HCT116 (cell line): ENCODE data around the gene GPC5. TPM values are rescaled to one million over a fixed set of nuclear protein-coding genes. Genes with fewer than 3 reads are reported as not detected.

Experiments used
- ATAC-seq: fragments of 200-7000 bp; cut with Tn5 transposase; 2 replicates; pipeline ENCODE4 v1.9.1; 2020; ENCODE audit warnings: mild to moderate bottlenecking, moderate library complexity
- BruUV-seq: library from RNA; stranded (reverse); fragments of 400-500 nt; replicated peaks from 2 replicates; lab custom pipeline; 2021; lab: Mats Ljungman, UMichigan
- CTCF ChIA-PET: fragments of 300-600 bp; sonication (Branson Sonifier 250); formaldehyde crosslinking; loops from one replicate; lab custom pipeline; 2021; ENCODE audit warnings: antibody characterized with exemption; lab: Charles Lee
- POLR2A ChIA-PET: fragments of 300-600, 350-600 bp; sonication (Branson Sonifier 250); formaldehyde crosslinking; loops from one replicate; lab custom pipeline; 2021; ENCODE audit warnings: antibody characterized with exemption; lab: Charles Lee
- RAD21 ChIA-PET, 2 experiments: fragments of 300-600 bp; sonication (Branson Sonifier 250); formaldehyde crosslinking; loops; one replicate each; lab custom pipeline; 2023; ENCODE audit warnings: low total read pairs in 2 of 2; ENCODE audit not compliant: uncharacterized antibody in 2 of 2, unreplicated experiment in 2 of 2, low non-redundant PET in 1 of 2; lab: Charles Lee
- DNase-seq: peaks from one replicate; pipeline ENCODE4 v3.0.0-alpha.2; 2010; ENCODE audit warnings: low read depth, low spot score
- H2AFZ ChIP-seq: fragments of 200-600 bp; shearing (Covaris generic), sonication (generic); 2 replicates; pipeline ENCODE4 v1.6.1; 2017; ENCODE audit warnings: low read depth, mixed run types, mixed read lengths, antibody characterized with exemption, low read length; ENCODE audit not compliant: poor library complexity, severe bottlenecking
- H3K27ac ChIP-seq: 2 replicates; pipeline ENCODE4 v1.5.1; 2012; ENCODE audit warnings: low read depth, low read length
- H3K27me3 ChIP-seq: fragments of 200-600 bp; sonication (generic); 2 replicates; pipeline ENCODE4 v1.6.1; 2016; ENCODE audit warnings: mixed run types, low read length, mixed read lengths; ENCODE audit not compliant: insufficient read depth
- H3K36me3 ChIP-seq, 2 experiments: fragments of 200-500 bp in 1 of 2; fragments of 200-600 bp in 1 of 2; sonication (Bioruptor generic) in 1 of 2; sonication (generic) in 1 of 2; 2 replicates each; pipeline versions ENCODE4 v1.5.1 to v1.6.1; 2014 to 2016; ENCODE audit warnings: low read length in 2 of 2, inconsistent platforms in 1 of 2, mixed read lengths in 1 of 2, mixed run types in 1 of 2; ENCODE audit not compliant: insufficient read depth in 2 of 2, control insufficient read depth in 1 of 2
- H3K4me1 ChIP-seq, 2 experiments: fragments of 200-600 bp in 1 of 2; sonication (generic) in 1 of 2; 2 replicates each; pipeline versions ENCODE4 v1.5.1 to v1.6.1; 2012 to 2017; ENCODE audit warnings: low read length in 2 of 2, inconsistent platforms in 1 of 2, mild to moderate bottlenecking in 1 of 2, mixed read lengths in 1 of 2, mixed run types in 1 of 2, moderate library complexity in 1 of 2; ENCODE audit not compliant: insufficient read depth in 2 of 2, control insufficient read depth in 1 of 2
- H3K4me2 ChIP-seq: fragments of 200-600 bp; sonication (generic); 2 replicates; pipeline ENCODE4 v1.6.1; 2017; ENCODE audit warnings: mixed run types, low read length, mixed read lengths
- H3K4me3 ChIP-seq, 2 experiments: fragments of 200-600 bp in 1 of 2; sonication (generic) in 1 of 2; replicated peaks in 1 of 2; 2 replicates each; pipeline ENCODE4 v1.5.1; 2011 to 2016; ENCODE audit warnings: low read length in 2 of 2, control low read depth in 1 of 2, low read depth in 1 of 2, mild to moderate bottlenecking in 1 of 2, mixed read lengths in 1 of 2, mixed run types in 1 of 2
- H3K79me2 ChIP-seq: fragments of 200-600 bp; sonication (generic); 2 replicates; pipeline ENCODE4 v1.6.1; 2017; ENCODE audit warnings: mild to moderate bottlenecking, mixed run types, low read length, moderate library complexity, mixed read lengths; ENCODE audit not compliant: insufficient read depth
- H3K9ac ChIP-seq: fragments of 200-600 bp; sonication (generic); 2 replicates; pipeline ENCODE4 v1.6.1; 2016; ENCODE audit warnings: low read length, mixed read lengths
- H3K9me2 ChIP-seq: fragments of 200-600 bp; sonication (generic), shearing (Covaris generic); 2 replicates; pipeline ENCODE4 v1.6.1; 2017; ENCODE audit warnings: mixed run types, mild to moderate bottlenecking, moderate library complexity; ENCODE audit not compliant: insufficient read depth
- H3K9me3 ChIP-seq, 2 experiments: fragments of 200-500 bp in 1 of 2; fragments of 200-600 bp in 1 of 2; sonication (Bioruptor generic) in 1 of 2; sonication (generic) in 1 of 2; 2 replicates each; pipeline ENCODE4 v1.6.1; 2014 to 2017; ENCODE audit warnings: low read length in 2 of 2, mixed read lengths in 2 of 2, inconsistent platforms in 1 of 2, low read depth in 1 of 2, mild to moderate bottlenecking in 1 of 2, mixed run types in 1 of 2, moderate library complexity in 1 of 2; ENCODE audit not compliant: control insufficient read depth in 1 of 2, insufficient read depth in 1 of 2
- H4K20me1 ChIP-seq: fragments of 200-600 bp; sonication (generic), shearing (Covaris generic); 2 replicates; pipeline ENCODE4 v1.6.1; 2017; ENCODE audit warnings: mixed run types, mild to moderate bottlenecking, moderate library complexity; ENCODE audit not compliant: insufficient read depth
- CBX3 ChIP-seq: IDR thresholded peaks from 2 replicates; pipeline ENCODE4 v1.6.1; 2012; ENCODE audit warnings: low read depth
- EGR1 ChIP-seq: IDR thresholded peaks from 2 replicates; pipeline ENCODE4 v1.6.1; 2012; ENCODE audit warnings: low read depth
- ELF1 ChIP-seq: IDR thresholded peaks from 2 replicates; pipeline ENCODE4 v1.6.1; 2012; ENCODE audit warnings: low read depth, borderline replicate concordance
- EZH2 ChIP-seq: fragments of 200-600 bp; sonication (generic); IDR thresholded peaks from 2 replicates; pipeline ENCODE4 v1.6.1; 2017; ENCODE audit warnings: antibody characterized with exemption, mixed run types
- EZH2phosphoT487 ChIP-seq: fragments of 200-600 bp; IDR thresholded peaks from 2 replicates; pipeline ENCODE4 v1.6.1; 2018; ENCODE audit warnings: antibody characterized with exemption, borderline replicate concordance
- JUND ChIP-seq: IDR thresholded peaks from 2 replicates; pipeline ENCODE4 v1.6.1; 2012
- MAX ChIP-seq: IDR thresholded peaks from 2 replicates; pipeline ENCODE4 v1.6.1; 2012
- POLR2A ChIP-seq: IDR thresholded peaks from 2 replicates; pipeline ENCODE4 v1.7.0; 2011; ENCODE audit warnings: borderline replicate concordance; ENCODE audit not compliant: insufficient read depth, insufficient read length; ENCODE audit errors: extremely low read depth
- POLR2AphosphoS5 ChIP-seq: IDR thresholded peaks from 2 replicates; pipeline ENCODE4 v1.6.1; 2011; ENCODE audit warnings: mild to moderate bottlenecking, low read depth, low read length, moderate library complexity
- RAD21 ChIP-seq: IDR thresholded peaks from 2 replicates; pipeline ENCODE4 v1.6.1; 2012; ENCODE audit warnings: low read depth, mild to moderate bottlenecking
- SP1 ChIP-seq: IDR thresholded peaks from 2 replicates; pipeline ENCODE4 v1.6.1; 2012; ENCODE audit warnings: low read depth
- SRF ChIP-seq: IDR thresholded peaks from 2 replicates; pipeline ENCODE4 v1.6.1; 2012; ENCODE audit warnings: low read depth
- TCF7L2 ChIP-seq: IDR thresholded peaks from 2 replicates; pipeline ENCODE4 v1.7.0; 2011; ENCODE audit warnings: borderline replicate concordance, inconsistent platforms; ENCODE audit not compliant: insufficient read depth, insufficient read length; ENCODE audit errors: extremely low read depth
- ZBTB33 ChIP-seq: IDR thresholded peaks from 2 replicates; pipeline ENCODE4 v1.6.1; 2011; ENCODE audit warnings: mild to moderate bottlenecking, low read length, moderate library complexity; ENCODE audit not compliant: insufficient replicate concordance; ENCODE audit errors: extremely low read depth
- ZNF274 ChIP-seq: fragments of 200-500 bp; sonication (Bioruptor generic); IDR thresholded peaks from 2 replicates; pipeline ENCODE4 v1.6.1; 2014; ENCODE audit warnings: mild to moderate bottlenecking, low read depth, low read length, inconsistent platforms
- intact Hi-C: fragments of 100-400 bp; cut with micrococcal nuclease; formaldehyde crosslinking; loops from 2 replicates; pipeline ENCODE4 v1.10.0; 2022
- total RNA-seq: library from RNA; stranded (reverse); gene quantifications from one replicate; pipeline ENCODE4 v1.2.1, GENCODE V29; 2021; ENCODE audit not compliant: unreplicated experiment
- TF ChIP-seq, protein P1 (sequence below): IDR thresholded peaks from 2 replicates; pipeline ENCODE4 v1.6.1; 2012
- TF ChIP-seq, protein P2 (sequence below): IDR thresholded peaks from 2 replicates; pipeline ENCODE4 v1.6.1; 2012; ENCODE audit warnings: low read depth

Gene GPC5
- total RNA-seq, 1 experiment from 2014 or later = not detected

- Histone ChIP-seq H3K27me3 (no peaks in the 10 kb centered on the region), H3K9me3 (peaks cover 3 to 21% of the 10 kb centered on the region in 2 experiments; a peak in 3 of 4 replicates), H3K4me3 (no peak overlapping the region), H3K36me3 (no peaks in the 10 kb centered on the region), H3K4me1 (no peaks in the 10 kb centered on the region), H2AFZ (no peak overlapping the region), H3K4me2 (no peak overlapping the region), H3K27ac (no peak overlapping the region), H3K9ac (no peak overlapping the region), H3K79me2 (no peaks in the 10 kb centered on the region), H4K20me1 (no peaks in the 10 kb centered on the region), H3K9me2 (no peaks in the 10 kb centered on the region)
- ChIA-PET RAD21 (no interaction called here), CTCF (no interaction called here), POLR2A (no interaction called here)
- BruUV-seq = no TSS peak
- no peak for DNase-seq
- intact Hi-C loops = no loop called here
- no peak for ATAC-seq
- TF ChIP-seq SRF = no peak
- TF ChIP-seq, protein P1, sequence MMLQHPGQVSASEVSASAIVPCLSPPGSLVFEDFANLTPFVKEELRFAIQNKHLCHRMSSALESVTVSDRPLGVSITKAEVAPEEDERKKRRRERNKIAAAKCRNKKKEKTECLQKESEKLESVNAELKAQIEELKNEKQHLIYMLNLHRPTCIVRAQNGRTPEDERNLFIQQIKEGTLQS = no peak
- no peak for TF ChIP-seq CBX3
- no peak for TF ChIP-seq SP1
- TF ChIP-seq POLR2AphosphoS5 = no peak
- no peak for TF ChIP-seq EZH2
- no peak for TF ChIP-seq ZNF274
- TF ChIP-seq RAD21 = no peak
- no peak for TF ChIP-seq TCF7L2
- no peak for TF ChIP-seq ZBTB33
- TF ChIP-seq POLR2A = no peak
- TF ChIP-seq, protein P2, sequence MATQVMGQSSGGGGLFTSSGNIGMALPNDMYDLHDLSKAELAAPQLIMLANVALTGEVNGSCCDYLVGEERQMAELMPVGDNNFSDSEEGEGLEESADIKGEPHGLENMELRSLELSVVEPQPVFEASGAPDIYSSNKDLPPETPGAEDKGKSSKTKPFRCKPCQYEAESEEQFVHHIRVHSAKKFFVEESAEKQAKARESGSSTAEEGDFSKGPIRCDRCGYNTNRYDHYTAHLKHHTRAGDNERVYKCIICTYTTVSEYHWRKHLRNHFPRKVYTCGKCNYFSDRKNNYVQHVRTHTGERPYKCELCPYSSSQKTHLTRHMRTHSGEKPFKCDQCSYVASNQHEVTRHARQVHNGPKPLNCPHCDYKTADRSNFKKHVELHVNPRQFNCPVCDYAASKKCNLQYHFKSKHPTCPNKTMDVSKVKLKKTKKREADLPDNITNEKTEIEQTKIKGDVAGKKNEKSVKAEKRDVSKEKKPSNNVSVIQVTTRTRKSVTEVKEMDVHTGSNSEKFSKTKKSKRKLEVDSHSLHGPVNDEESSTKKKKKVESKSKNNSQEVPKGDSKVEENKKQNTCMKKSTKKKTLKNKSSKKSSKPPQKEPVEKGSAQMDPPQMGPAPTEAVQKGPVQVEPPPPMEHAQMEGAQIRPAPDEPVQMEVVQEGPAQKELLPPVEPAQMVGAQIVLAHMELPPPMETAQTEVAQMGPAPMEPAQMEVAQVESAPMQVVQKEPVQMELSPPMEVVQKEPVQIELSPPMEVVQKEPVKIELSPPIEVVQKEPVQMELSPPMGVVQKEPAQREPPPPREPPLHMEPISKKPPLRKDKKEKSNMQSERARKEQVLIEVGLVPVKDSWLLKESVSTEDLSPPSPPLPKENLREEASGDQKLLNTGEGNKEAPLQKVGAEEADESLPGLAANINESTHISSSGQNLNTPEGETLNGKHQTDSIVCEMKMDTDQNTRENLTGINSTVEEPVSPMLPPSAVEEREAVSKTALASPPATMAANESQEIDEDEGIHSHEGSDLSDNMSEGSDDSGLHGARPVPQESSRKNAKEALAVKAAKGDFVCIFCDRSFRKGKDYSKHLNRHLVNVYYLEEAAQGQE = no peak
- TF ChIP-seq MAX = no peak
- TF ChIP-seq EZH2phosphoT487 = no peak
- TF ChIP-seq JUND = no peak
- TF ChIP-seq ELF1 = no peak
- no peak for TF ChIP-seq EGR1
- TF ChIP-seq, all 23 proteins: peak for 0
Observed at GRCh38 chr13:92806215-92806614, 1407.8 kb downstream of the GPC5 start.
